ENCODE data around the gene FAM13C.

The FAM13C gene

GRCh38 chr10:59342000-59342399 lies 20.3 kb downstream of the FAM13C start:
- H3K9ac ChIP-seq (ENCODE audit: low read depth, low read length), result no peak overlapping the region
- H3K36me3 ChIP-seq (ENCODE audit: insufficient read depth, low read length), result no peaks in the 10 kb centered on the region
- H3K4me1 ChIP-seq (ENCODE audit: insufficient read depth, low read length), result no peaks in the 10 kb centered on the region
- H3K9me3 ChIP-seq (ENCODE audit: control insufficient read depth, insufficient read depth, low read length), result no peaks in the 10 kb centered on the region

GRCh38 chr10:59340285-59340684 lies 22.1 kb downstream of the FAM13C start:
- Histone ChIP-seq H3K9ac (ENCODE audit: low read depth, low read length) (no peak overlapping the region), H3K4me1 (ENCODE audit: insufficient read depth, low read length) (no peaks in the 10 kb centered on the region), H3K9me3 (ENCODE audit: control insufficient read depth, insufficient read depth, low read length) (no peaks in the 10 kb centered on the region; the same call in 1 of the 2 replicates), H3K36me3 (ENCODE audit: insufficient read depth, low read length) (no peaks in the 10 kb centered on the region)

GRCh38 chr10:59339351-59339750 lies 23.0 kb downstream of the FAM13C start:
- H3K36me3 ChIP-seq (ENCODE audit: insufficient read depth, low read length), result no peaks in the 10 kb centered on the region
- no peaks in the 10 kb centered on the region for H3K4me1 ChIP-seq (ENCODE audit: insufficient read depth, low read length)
- H3K9me3 ChIP-seq (ENCODE audit: control insufficient read depth, insufficient read depth, low read length), result no peaks in the 10 kb centered on the region; the same call in 1 of the 2 replicates
- H3K9ac ChIP-seq (ENCODE audit: low read depth, low read length), result no peak overlapping the region

GRCh38 chr10:59337201-59337652 lies 25.1 kb downstream of the FAM13C start:
- Histone ChIP-seq H3K9ac (ENCODE audit: low read depth, low read length) (no peak overlapping the region), H3K9me3 (ENCODE audit: control insufficient read depth, insufficient read depth, low read length) (no peaks in the 10 kb centered on the region; the same call in 1 of the 2 replicates), H3K36me3 (ENCODE audit: insufficient read depth, low read length) (no peaks in the 10 kb centered on the region), H3K4me1 (ENCODE audit: insufficient read depth, low read length) (no peaks in the 10 kb centered on the region)

GRCh38 chr10:59336632-59337031 lies 25.7 kb downstream of the FAM13C start:
- Histone ChIP-seq H3K9ac (ENCODE audit: low read depth, low read length) (no peak overlapping the region), H3K9me3 (ENCODE audit: control insufficient read depth, insufficient read depth, low read length) (no peaks in the 10 kb centered on the region; the same call in 1 of the 2 replicates), H3K36me3 (ENCODE audit: insufficient read depth, low read length) (no peaks in the 10 kb centered on the region), H3K4me1 (ENCODE audit: insufficient read depth, low read length) (no peaks in the 10 kb centered on the region)

GRCh38 chr10:59335497-59335896 lies 26.9 kb downstream of the FAM13C start:
- H3K4me1 ChIP-seq (ENCODE audit: insufficient read depth, low read length), result no peaks in the 10 kb centered on the region
- H3K9me3 ChIP-seq (ENCODE audit: control insufficient read depth, insufficient read depth, low read length), result no peaks in the 10 kb centered on the region; the same call in 1 of the 2 replicates
- H3K9ac ChIP-seq (ENCODE audit: low read depth, low read length), result no peak overlapping the region
- no peaks in the 10 kb centered on the region for H3K36me3 ChIP-seq (ENCODE audit: insufficient read depth, low read length)

- H3K9ac ChIP-seq (ENCODE audit: low read depth, low read length), result no peak overlapping the region
- H3K36me3 ChIP-seq (ENCODE audit: insufficient read depth, low read length), result no peaks in the 10 kb centered on the region
- no peaks in the 10 kb centered on the region; the same call in 1 of the 2 replicates for H3K9me3 ChIP-seq (ENCODE audit: control insufficient read depth, insufficient read depth, low read length)
- no peaks in the 10 kb centered on the region for H3K4me1 ChIP-seq (ENCODE audit: insufficient read depth, low read length)
These were observed 28.6 kb downstream of the FAM13C start for GRCh38 chr10:59333701-59334100.

- H3K36me3 ChIP-seq (ENCODE audit: insufficient read depth, low read length), result no peaks in the 10 kb centered on the region
- H3K9ac ChIP-seq (ENCODE audit: low read depth, low read length), result no peak overlapping the region
- no peaks in the 10 kb centered on the region for H3K4me1 ChIP-seq (ENCODE audit: insufficient read depth, low read length)
- H3K9me3 ChIP-seq (ENCODE audit: control insufficient read depth, insufficient read depth, low read length), result no peaks in the 10 kb centered on the region; the same call in 1 of the 2 replicates
These were observed 29.8 kb downstream of the FAM13C start for GRCh38 chr10:59332581-59332980.

- Histone ChIP-seq H3K36me3 (ENCODE audit: insufficient read depth, low read length) (no peaks in the 10 kb centered on the region), H3K4me1 (ENCODE audit: insufficient read depth, low read length) (no peaks in the 10 kb centered on the region), H3K9ac (ENCODE audit: low read depth, low read length) (no peak overlapping the region), H3K9me3 (ENCODE audit: control insufficient read depth, insufficient read depth, low read length) (no peaks in the 10 kb centered on the region; the same call in 1 of the 2 replicates)
These were observed 30.7 kb downstream of the FAM13C start for GRCh38 chr10:59331661-59332060.

- H3K36me3 ChIP-seq (ENCODE audit: insufficient read depth, low read length), result no peaks in the 10 kb centered on the region
- no peaks in the 10 kb centered on the region for H3K4me1 ChIP-seq (ENCODE audit: insufficient read depth, low read length)
- H3K9ac ChIP-seq (ENCODE audit: low read depth, low read length), result no peak overlapping the region
- H3K9me3 ChIP-seq (ENCODE audit: control insufficient read depth, insufficient read depth, low read length), result no peaks in the 10 kb centered on the region
These were observed 37.2 kb downstream of the FAM13C start for GRCh38 chr10:59325116-59325515.

- Histone ChIP-seq H3K9ac (ENCODE audit: low read depth, low read length) (no peak overlapping the region), H3K36me3 (ENCODE audit: insufficient read depth, low read length) (no peaks in the 10 kb centered on the region), H3K4me1 (ENCODE audit: insufficient read depth, low read length) (no peaks in the 10 kb centered on the region), H3K9me3 (ENCODE audit: control insufficient read depth, insufficient read depth, low read length) (no peaks in the 10 kb centered on the region)
These were observed 37.8 kb downstream of the FAM13C start for GRCh38 chr10:59324597-59324996.

GRCh38 chr10:59323831-59324401 lies 38.4 kb downstream of the FAM13C start:
- H3K4me1 ChIP-seq (ENCODE audit: insufficient read depth, low read length), result no peaks in the 10 kb centered on the region
- no peaks in the 10 kb centered on the region for H3K9me3 ChIP-seq (ENCODE audit: control insufficient read depth, insufficient read depth, low read length)
- H3K36me3 ChIP-seq (ENCODE audit: insufficient read depth, low read length), result no peaks in the 10 kb centered on the region
- no peak overlapping the region for H3K9ac ChIP-seq (ENCODE audit: low read depth, low read length)

- no peaks in the 10 kb centered on the region for H3K9me3 ChIP-seq (ENCODE audit: control insufficient read depth, insufficient read depth, low read length)
- H3K36me3 ChIP-seq (ENCODE audit: insufficient read depth, low read length), result no peaks in the 10 kb centered on the region
- no peak overlapping the region for H3K9ac ChIP-seq (ENCODE audit: low read depth, low read length)
- H3K4me1 ChIP-seq (ENCODE audit: insufficient read depth, low read length), result no peaks in the 10 kb centered on the region
These were observed 39.3 kb downstream of the FAM13C start for GRCh38 chr10:59323036-59323459.

GRCh38 chr10:59322131-59322530 lies 40.2 kb downstream of the FAM13C start:
- Histone ChIP-seq H3K4me1 (ENCODE audit: insufficient read depth, low read length) (no peaks in the 10 kb centered on the region), H3K9ac (ENCODE audit: low read depth, low read length) (no peak overlapping the region), H3K9me3 (ENCODE audit: control insufficient read depth, insufficient read depth, low read length) (no peaks in the 10 kb centered on the region), H3K36me3 (ENCODE audit: insufficient read depth, low read length) (no peaks in the 10 kb centered on the region)

- Histone ChIP-seq H3K9ac (ENCODE audit: low read depth, low read length) (no peak overlapping the region), H3K9me3 (ENCODE audit: control insufficient read depth, insufficient read depth, low read length) (no peaks in the 10 kb centered on the region), H3K36me3 (ENCODE audit: insufficient read depth, low read length) (no peaks in the 10 kb centered on the region), H3K4me1 (ENCODE audit: insufficient read depth, low read length) (no peaks in the 10 kb centered on the region)
These were observed 42.0 kb downstream of the FAM13C start for GRCh38 chr10:59320355-59320754.

Data from ES-I3 (cell line).